DOHH2 (cell line): ENCODE data around the gene TNFSF15.

Source experiments
- EZH2phosphoT487 ChIP-seq: fragments of 200-600 bp; sonication (generic); IDR thresholded peaks from 2 replicates; pipeline ENCODE4 v1.6.1; 2017; ENCODE audit warnings: borderline replicate concordance, mild to moderate bottlenecking, antibody characterized with exemption, low read length, moderate library complexity, mixed read lengths
- TF ChIP-seq, protein P1 (sequence below): fragments of 200-600 bp; sonication (generic); IDR thresholded peaks from one replicate; pipeline ENCODE4 v1.5.1; 2014; ENCODE audit warnings: antibody characterized with exemption, mild to moderate bottlenecking, low read depth, low read length; ENCODE audit not compliant: poor library complexity, severe bottlenecking

DNA sequence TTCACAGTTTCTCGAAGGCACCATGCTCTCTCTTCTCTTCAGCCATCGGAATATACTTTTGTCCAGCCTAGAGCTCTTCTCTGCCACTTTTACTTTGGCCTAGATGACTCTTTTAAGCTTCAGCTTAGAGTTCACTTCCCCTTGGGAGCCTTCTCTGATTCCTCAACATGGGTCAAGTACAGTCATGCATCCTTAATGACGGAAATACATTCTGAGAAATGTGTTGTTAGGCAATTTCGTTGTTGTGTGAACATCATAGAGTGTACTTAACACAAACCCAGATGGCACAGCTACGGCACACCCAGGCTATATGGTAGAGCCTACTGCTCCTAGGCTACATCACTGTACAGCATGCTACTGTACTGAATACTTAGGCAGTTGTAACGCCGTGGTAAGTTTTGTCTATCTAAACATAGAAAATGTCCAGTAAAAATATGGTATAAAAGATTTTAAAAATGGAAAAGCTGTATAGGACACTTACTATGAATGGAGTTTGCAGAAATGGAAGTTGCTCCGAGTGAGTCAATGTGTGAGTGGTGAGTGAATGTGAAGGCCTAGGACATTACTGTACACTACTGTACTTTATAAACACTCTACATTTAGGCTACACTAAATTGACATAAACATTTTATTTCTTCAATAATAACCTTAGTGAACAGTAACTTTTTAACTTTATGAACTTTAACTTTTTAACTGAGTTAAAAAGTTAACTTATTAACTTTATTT, 15.1 kb upstream of the TNFSF15 start:
- TF ChIP-seq, protein P1, sequence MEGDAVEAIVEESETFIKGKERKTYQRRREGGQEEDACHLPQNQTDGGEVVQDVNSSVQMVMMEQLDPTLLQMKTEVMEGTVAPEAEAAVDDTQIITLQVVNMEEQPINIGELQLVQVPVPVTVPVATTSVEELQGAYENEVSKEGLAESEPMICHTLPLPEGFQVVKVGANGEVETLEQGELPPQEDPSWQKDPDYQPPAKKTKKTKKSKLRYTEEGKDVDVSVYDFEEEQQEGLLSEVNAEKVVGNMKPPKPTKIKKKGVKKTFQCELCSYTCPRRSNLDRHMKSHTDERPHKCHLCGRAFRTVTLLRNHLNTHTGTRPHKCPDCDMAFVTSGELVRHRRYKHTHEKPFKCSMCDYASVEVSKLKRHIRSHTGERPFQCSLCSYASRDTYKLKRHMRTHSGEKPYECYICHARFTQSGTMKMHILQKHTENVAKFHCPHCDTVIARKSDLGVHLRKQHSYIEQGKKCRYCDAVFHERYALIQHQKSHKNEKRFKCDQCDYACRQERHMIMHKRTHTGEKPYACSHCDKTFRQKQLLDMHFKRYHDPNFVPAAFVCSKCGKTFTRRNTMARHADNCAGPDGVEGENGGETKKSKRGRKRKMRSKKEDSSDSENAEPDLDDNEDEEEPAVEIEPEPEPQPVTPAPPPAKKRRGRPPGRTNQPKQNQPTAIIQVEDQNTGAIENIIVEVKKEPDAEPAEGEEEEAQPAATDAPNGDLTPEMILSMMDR: no peak
- TF ChIP-seq EZH2phosphoT487: no peak
